Left lung (tissue), 10 donors: ENCODE data around the gene PRKN. TPM values are rescaled to one million over a fixed set of nuclear protein-coding genes. Genes with fewer than 3 reads are reported as not detected.

Experiments
- ATAC-seq: fragments of 200-7000 bp; cut with Tn5 transposase; one replicate; pipeline ENCODE4 v1.9.1; 2020; ENCODE audit warnings: moderate library complexity
- DNase-seq, 4 donors: peaks; one replicate each; pipeline ENCODE4 v3.0.0-alpha.2; 2013 to 2020
- H3K27ac ChIP-seq, 2 donors: fragments of 200-600 bp; sonication (generic) in 1 of 2; one replicate each; pipeline versions ENCODE4 v1.5.0 to v1.8.0; 2020 to 2021
- H3K27me3 ChIP-seq, 2 donors: fragments of 200-600 bp; sonication (generic) in 1 of 2; one replicate each; pipeline versions ENCODE4 v1.5.0 to v1.8.0; 2020 to 2021
- H3K36me3 ChIP-seq, 2 donors: fragments of 200-600 bp; sonication (generic) in 1 of 2; one replicate each; pipeline versions ENCODE4 v1.5.0 to v1.8.0; 2020 to 2021
- H3K4me1 ChIP-seq, 2 donors: fragments of 200-600 bp; one replicate each; pipeline ENCODE4 v1.8.0; 2021
- H3K4me3 ChIP-seq, 2 donors: fragments of 200-600 bp; sonication (generic) in 1 of 2; one replicate each; pipeline versions ENCODE4 v1.5.0 to v1.8.0; 2020 to 2021; ENCODE audit warnings: mild to moderate bottlenecking in 1 of 2
- H3K9me3 ChIP-seq, 2 donors: fragments of 200-600 bp; sonication (generic) in 1 of 2; one replicate each; pipeline versions ENCODE4 v1.5.0 to v1.8.0; 2020 to 2021
- intact Hi-C, 2 donors: fragments of 100-400 bp; cut with DNase I; formaldehyde crosslinking; loops; one replicate each; pipeline versions ENCODE4 v1.11.2 to v1.14.2; 2022
- polyA plus RNA-seq, 6 donors: library from polyadenylated mRNA; unstranded; fragments of 120-200 nt; gene quantifications; one replicate each; pipeline ENCODE4 v1.2.1, GENCODE V29; 2013; ENCODE audit not compliant: insufficient read length in 6 of 6
- total RNA-seq, 2 donors: library from RNA; stranded (reverse); fragmentation: NEBNext Ultra II Directional; extraction: Animal tissue kit (Norgen Biotek cat#: 25700); gene quantifications; one replicate each; pipeline ENCODE4 v1.2.1, GENCODE V29; 2021
- TF ChIP-seq, protein P1 (sequence below), 2 donors: fragments of 200-600 bp; sonication (generic) in 1 of 2; IDR thresholded peaks; one replicate each; pipeline versions ENCODE4 v1.5.0 to v1.8.0; 2021; ENCODE audit warnings: antibody characterized with exemption in 2 of 2
- donor health status: DM: no; HTN: yes; CAD: no.
- donor health status: DM: no; HTN: no; CAD: no.

The PRKN gene
- total and polyA plus RNA-seq, 8 donors = 1.9 to 4.3 (median 2.5) TPM

DNA sequence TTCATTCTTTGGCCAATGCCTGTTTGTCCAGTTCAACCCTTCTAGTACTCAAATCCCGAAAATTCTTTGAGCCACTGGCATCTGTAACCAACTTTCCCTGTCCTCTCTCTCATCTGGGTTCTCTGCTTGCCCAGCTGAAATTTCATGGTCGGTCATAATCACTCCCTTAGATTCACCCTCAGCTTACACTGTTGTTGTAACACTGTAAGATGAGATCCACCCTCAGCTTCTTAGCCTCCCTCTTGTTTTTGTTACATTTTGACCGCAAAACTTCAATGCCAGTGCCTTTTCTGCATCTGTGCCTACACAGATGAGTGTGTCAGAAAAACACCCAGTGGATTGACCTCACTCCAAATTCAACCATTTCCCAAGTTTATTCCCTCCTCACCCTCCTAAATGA, 1162.6 kb downstream of the PRKN start:
- Histone ChIP-seq H3K27me3 (no peaks in the 10 kb centered on the region), H3K27ac (no peak overlapping the region), H3K9me3 (peaks cover 0 to 5% of the 10 kb centered on the region in 2 donors), H3K36me3 (no peaks in the 10 kb centered on the region), H3K4me1 (no peaks in the 10 kb centered on the region), H3K4me3 (no peak overlapping the region)
- no peak for DNase-seq
- intact Hi-C loops = no loop called here
- ATAC-seq = no peak
- TF ChIP-seq, protein P1, sequence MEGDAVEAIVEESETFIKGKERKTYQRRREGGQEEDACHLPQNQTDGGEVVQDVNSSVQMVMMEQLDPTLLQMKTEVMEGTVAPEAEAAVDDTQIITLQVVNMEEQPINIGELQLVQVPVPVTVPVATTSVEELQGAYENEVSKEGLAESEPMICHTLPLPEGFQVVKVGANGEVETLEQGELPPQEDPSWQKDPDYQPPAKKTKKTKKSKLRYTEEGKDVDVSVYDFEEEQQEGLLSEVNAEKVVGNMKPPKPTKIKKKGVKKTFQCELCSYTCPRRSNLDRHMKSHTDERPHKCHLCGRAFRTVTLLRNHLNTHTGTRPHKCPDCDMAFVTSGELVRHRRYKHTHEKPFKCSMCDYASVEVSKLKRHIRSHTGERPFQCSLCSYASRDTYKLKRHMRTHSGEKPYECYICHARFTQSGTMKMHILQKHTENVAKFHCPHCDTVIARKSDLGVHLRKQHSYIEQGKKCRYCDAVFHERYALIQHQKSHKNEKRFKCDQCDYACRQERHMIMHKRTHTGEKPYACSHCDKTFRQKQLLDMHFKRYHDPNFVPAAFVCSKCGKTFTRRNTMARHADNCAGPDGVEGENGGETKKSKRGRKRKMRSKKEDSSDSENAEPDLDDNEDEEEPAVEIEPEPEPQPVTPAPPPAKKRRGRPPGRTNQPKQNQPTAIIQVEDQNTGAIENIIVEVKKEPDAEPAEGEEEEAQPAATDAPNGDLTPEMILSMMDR (IDR thresholded peaks at IDR 0.05) = no peak

DNA sequence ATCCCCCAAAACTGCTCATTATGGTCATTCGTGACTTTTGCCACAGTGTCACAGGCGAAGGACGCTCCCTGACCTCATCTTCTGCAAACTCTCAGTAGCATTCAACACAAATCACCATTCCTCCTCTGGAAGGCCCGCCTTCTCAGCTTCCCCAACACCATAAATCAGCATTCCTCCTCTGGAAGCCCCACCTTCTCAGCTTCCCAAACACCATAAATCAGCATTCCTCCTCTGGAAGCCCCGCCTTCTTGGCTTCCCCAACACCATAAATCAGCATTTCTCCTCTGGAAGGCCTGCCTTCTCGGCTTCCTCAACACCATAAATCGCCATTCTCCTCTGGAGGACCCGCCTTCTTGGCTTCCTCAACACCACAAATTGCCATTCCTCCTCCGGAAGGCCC, 1165.7 kb downstream of the PRKN start:
- H3K27ac ChIP-seq = no peak overlapping the region
- no peaks in the 10 kb centered on the region for H3K36me3 ChIP-seq
- TF ChIP-seq, protein P1 (IDR thresholded peaks at IDR 0.05) = no peak
- H3K4me1 ChIP-seq = no peaks in the 10 kb centered on the region
- peaks cover 0 to 8% of the 10 kb centered on the region in 2 donors for H3K9me3 ChIP-seq
- DNase-seq = no peak
- no peak overlapping the region for H3K4me3 ChIP-seq
- H3K27me3 ChIP-seq = no peaks in the 10 kb centered on the region
- intact Hi-C loops = no loop called here
- ATAC-seq = no peak

DNA sequence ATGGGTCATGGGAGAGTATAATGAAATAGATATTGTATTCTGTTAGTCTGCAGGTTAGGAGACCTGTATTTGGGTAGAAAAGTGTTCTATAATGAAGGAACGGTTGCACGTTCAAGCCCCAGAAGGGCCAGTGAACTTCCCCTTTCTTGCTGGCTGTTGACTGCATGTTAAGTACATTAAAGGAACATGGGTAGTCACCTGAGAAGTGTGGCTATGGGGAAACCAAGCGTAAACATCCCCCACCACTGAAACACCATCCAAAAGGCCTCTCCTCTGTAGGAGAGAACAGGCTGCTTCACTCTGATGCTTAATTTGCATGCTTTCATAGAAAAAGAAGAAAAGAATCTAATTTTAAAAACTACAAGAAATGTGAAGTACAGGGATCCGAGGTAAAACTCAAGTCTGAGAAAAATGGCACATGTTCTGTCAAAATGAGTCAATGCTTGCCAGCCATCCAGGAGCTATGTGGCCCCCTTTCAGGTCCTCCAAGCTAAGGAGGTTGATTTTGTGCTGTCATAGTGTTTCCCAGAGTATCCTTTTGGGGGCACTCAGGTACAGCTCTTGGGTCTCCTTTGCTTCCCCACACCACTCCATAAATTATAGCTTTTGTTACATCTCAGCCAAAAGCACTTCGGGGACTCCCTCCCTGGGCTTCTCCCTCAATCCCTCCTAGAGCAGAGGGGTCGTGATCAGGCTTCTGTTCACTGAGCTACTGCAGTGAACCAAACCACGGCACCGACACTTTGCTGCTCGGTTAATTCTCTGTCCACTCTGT, 1170.0 kb downstream of the PRKN start:
- Histone ChIP-seq H3K36me3 (no peaks in the 10 kb centered on the region), H3K27ac (no peak overlapping the region), H3K9me3 (peaks cover 0 to 39% of the 10 kb centered on the region in 2 donors), H3K4me1 (no peaks in the 10 kb centered on the region), H3K27me3 (no peaks in the 10 kb centered on the region), H3K4me3 (no peak overlapping the region)
- ATAC-seq = no peak
- intact Hi-C loops = no loop called here
- DNase-seq = no peak
- TF ChIP-seq, protein P1 (IDR thresholded peaks at IDR 0.05) = no peak

DNA sequence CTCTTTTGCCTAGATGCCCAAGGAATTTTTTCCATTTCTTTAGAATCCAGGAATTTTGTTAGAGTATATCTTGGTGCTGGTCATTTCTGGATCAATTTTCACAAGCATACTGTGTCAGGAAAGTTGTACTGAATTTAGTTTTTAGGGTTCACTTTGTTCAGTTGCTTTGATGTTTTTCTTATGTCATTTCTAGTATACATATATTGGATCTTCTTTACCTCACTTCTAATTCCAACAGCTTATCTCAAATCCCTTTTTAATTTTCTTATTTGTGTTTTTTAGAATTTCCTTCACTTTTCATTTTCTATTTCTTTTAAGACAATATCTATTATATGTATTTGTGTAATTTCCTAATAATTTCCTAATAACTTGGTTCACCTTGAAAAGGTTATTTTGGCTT, 1172.7 kb downstream of the PRKN start:
- Histone ChIP-seq H3K27ac (no peak overlapping the region), H3K36me3 (no peaks in the 10 kb centered on the region), H3K9me3 (peaks cover 0 to 47% of the 10 kb centered on the region in 2 donors), H3K4me1 (no peaks in the 10 kb centered on the region), H3K27me3 (no peaks in the 10 kb centered on the region), H3K4me3 (no peak overlapping the region)
- intact Hi-C loops = no loop called here
- ATAC-seq (no peak), DNase-seq (no peak)
- TF ChIP-seq, protein P1 (IDR thresholded peaks at IDR 0.05) = no peak

DNA sequence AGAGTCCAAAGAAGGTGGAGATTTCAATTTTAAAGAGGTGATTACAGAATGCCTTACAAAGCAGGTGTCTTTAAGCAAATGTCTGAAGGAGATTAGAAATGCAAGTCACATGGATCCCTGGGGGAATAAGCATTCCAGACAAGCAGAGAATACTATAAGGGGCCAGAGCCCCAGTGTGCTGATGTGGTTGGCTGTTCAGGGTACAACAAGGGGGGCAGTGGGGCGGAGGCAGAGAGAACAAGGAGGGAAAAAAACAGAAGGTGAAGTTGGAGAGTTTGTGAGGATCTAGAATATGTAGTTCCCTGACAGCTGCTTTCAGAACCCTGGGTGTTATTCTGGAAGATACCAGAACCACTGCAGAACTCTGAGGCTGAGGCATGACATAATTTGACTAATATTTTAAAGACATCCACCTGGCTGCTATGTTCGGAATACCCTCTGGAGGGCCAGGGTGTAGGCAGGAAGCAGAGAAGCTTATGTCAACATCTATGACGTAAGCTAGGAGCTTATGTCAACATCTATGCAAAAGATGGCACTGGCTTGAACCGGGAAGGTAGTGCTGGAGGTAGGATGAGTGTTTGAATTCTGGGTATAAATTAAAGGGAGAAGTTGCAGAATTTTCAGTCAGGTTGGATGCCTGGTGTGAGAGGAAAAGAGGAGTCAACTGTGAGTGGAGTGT, 1177.5 kb downstream of the PRKN start:
- Histone ChIP-seq H3K36me3 (no peaks in the 10 kb centered on the region), H3K27me3 (no peaks in the 10 kb centered on the region), H3K4me1 (no peaks in the 10 kb centered on the region), H3K4me3 (no peak overlapping the region), H3K9me3 (peaks cover 0 to 30% of the 10 kb centered on the region in 2 donors), H3K27ac (no peak overlapping the region)
- no peak for ATAC-seq
- intact Hi-C loops = no loop called here
- TF ChIP-seq, protein P1 (IDR thresholded peaks at IDR 0.05) = no peak
- DNase-seq = peak in 1 of 4 donors; percentile 17
